GM04504 (cell line): ENCODE results near the gene HTR5A.
A peak's percentile ranks its signal among the peaks of the same experiment; 100 is the strongest.
"Not testable (repeated sequence)": the region's sequence is repeated elsewhere in the genome, so short reads cannot be mapped to it uniquely, and the experiment has no call there.

Experiments
- DNase-seq: peaks from one replicate; pipeline ENCODE4 v3.0.0-alpha.2; 2012; ENCODE audit warnings: low read depth

The HTR5A gene

GRCh38 chr7:155069992-155070751, at the start of gene HTR5A:
HTR5A (plus strand) TSS chr7:155070324; CDS start chr7:155070900, 576 bp downstream.
- peak; percentile 51 for DNase-seq

GRCh38 chr7:155020996-155021395, 49.1 kb upstream of the HTR5A start:
- no peak for DNase-seq

- DNase-seq, result no peak
Observed at GRCh38 chr7:155021699-155022145, 48.4 kb upstream of the HTR5A start.

GRCh38 chr7:155027879-155028278, 42.2 kb upstream of the HTR5A start:
- no peak for DNase-seq

- DNase-seq, result no peak
Observed at GRCh38 chr7:155032978-155033377, 37.1 kb upstream of the HTR5A start.

- not testable (repeated sequence) for DNase-seq
Observed at GRCh38 chr7:155034495-155034894, 35.6 kb upstream of the HTR5A start.

- DNase-seq, result no peak
Observed at GRCh38 chr7:155038335-155038734, 31.8 kb upstream of the HTR5A start.

- no peak for DNase-seq
Observed at GRCh38 chr7:155043756-155044155, 26.4 kb upstream of the HTR5A start.

- DNase-seq, result no peak
Observed at GRCh38 chr7:155048006-155048405, 22.1 kb upstream of the HTR5A start.

- DNase-seq, result no peak
Observed at GRCh38 chr7:155051355-155051754, 18.8 kb upstream of the HTR5A start.

GRCh38 chr7:155053002-155053401, 17.1 kb upstream of the HTR5A start:
- no peak for DNase-seq

- DNase-seq, result no peak
Observed at GRCh38 chr7:155054761-155055160, 15.4 kb upstream of the HTR5A start.

GRCh38 chr7:155057076-155057475, 13.0 kb upstream of the HTR5A start:
- no peak for DNase-seq

GRCh38 chr7:155058896-155059295, 11.2 kb upstream of the HTR5A start:
- no peak for DNase-seq

- no peak for DNase-seq
Observed at GRCh38 chr7:155059703-155060102, 10.4 kb upstream of the HTR5A start.

- DNase-seq, result no peak
Observed at GRCh38 chr7:155062411-155062810, 7.7 kb upstream of the HTR5A start.

GRCh38 chr7:155064186-155064585, 5.9 kb upstream of the HTR5A start:
- no peak for DNase-seq

- DNase-seq, result peak; percentile 50
Observed at GRCh38 chr7:155066417-155066950, 3.6 kb upstream of the HTR5A start.

GRCh38 chr7:155071121-155071651, 1.1 kb downstream of the HTR5A start:
- DNase-seq, result no peak

- no peak for DNase-seq
Observed at GRCh38 chr7:155071916-155072571, 1.9 kb downstream of the HTR5A start.

- no peak for DNase-seq
Observed at GRCh38 chr7:155073922-155074321, 3.8 kb downstream of the HTR5A start.

- DNase-seq, result no peak
Observed at GRCh38 chr7:155084021-155084420, 13.9 kb downstream of the HTR5A start.

GRCh38 chr7:155084969-155085368, 14.8 kb downstream of the HTR5A start:
- DNase-seq, result no peak
